WTC11 (cell line): Measurements from ENCODE around the gene AKR1C8. TPM values are rescaled to one million over a fixed set of nuclear protein-coding genes. Genes with fewer than 3 reads are reported as not detected.

Experiments
- ATAC-seq: fragments of 200-7000 bp; cut with Tn5 transposase; 2 replicates; pipeline ENCODE4 v1.10.0; 2021; ENCODE audit warnings: mild to moderate bottlenecking, moderate library complexity
- CTCF ChIA-PET: fragments of 300-600 bp; sonication (Branson Sonifier 250); formaldehyde crosslinking; loops from one replicate; lab custom pipeline; 2021; ENCODE audit warnings: antibody characterized with exemption; lab: Charles Lee
- POLR2A ChIA-PET: fragments of 350-600 bp; sonication (Branson Sonifier 250); formaldehyde crosslinking; loops from one replicate; lab custom pipeline; 2021; ENCODE audit warnings: antibody characterized with exemption; lab: Charles Lee
- DNase-seq: peaks from one replicate; pipeline ENCODE4 v3.0.0; 2021; ENCODE audit warnings: low spot score
- H3K27ac Mint-ChIP-seq: 2 replicates; pipeline ENCODE4 v1.8.0; 2021; ENCODE audit warnings: mixed read lengths
- H3K27me3 Mint-ChIP-seq: 2 replicates; pipeline ENCODE4 v1.8.0; 2021; ENCODE audit warnings: low read depth, mild to moderate bottlenecking, moderate library complexity, mixed read lengths
- H3K36me3 Mint-ChIP-seq: 2 replicates; pipeline ENCODE4 v1.8.0; 2021; ENCODE audit warnings: mixed read lengths
- H3K4me1 Mint-ChIP-seq: 2 replicates; pipeline ENCODE4 v1.8.0; 2022; ENCODE audit warnings: mixed read lengths
- H3K4me3 Mint-ChIP-seq: 2 replicates; pipeline ENCODE4 v1.8.0; 2021; ENCODE audit warnings: mild to moderate bottlenecking, moderate library complexity, mixed read lengths
- H3K9me3 Mint-ChIP-seq: 2 replicates; pipeline ENCODE4 v1.8.0; 2021; ENCODE audit warnings: mixed read lengths
- CREB1 ChIP-seq: sonication (generic); formaldehyde crosslinking; IDR thresholded peaks from 2 replicates; pipeline ENCODE4 v1.8.0; 2023; ENCODE audit warnings: mild to moderate bottlenecking, missing genetic modification reagents
- FOXP1 ChIP-seq: sonication (generic); formaldehyde crosslinking; IDR thresholded peaks from 2 replicates; pipeline ENCODE4 v1.8.0; 2022; ENCODE audit warnings: missing genetic modification reagents, mild to moderate bottlenecking, moderate library complexity, borderline replicate concordance
- GRHL2 ChIP-seq: fragments of 250-450 bp; sonication (Bioruptor Pico); IDR thresholded peaks from 2 replicates; pipeline ENCODE4 v1.8.0; 2022; ENCODE audit warnings: mild to moderate bottlenecking, moderate library complexity; ENCODE audit not compliant: insufficient replicate concordance, severe bottlenecking
- HMGA2 ChIP-seq: fragments of 250-450 bp; sonication (Bioruptor Pico); IDR thresholded peaks from 2 replicates; pipeline ENCODE4 v1.4.0; 2021; ENCODE audit warnings: mild to moderate bottlenecking, moderate library complexity
- PREB ChIP-seq: sonication (generic); formaldehyde crosslinking; IDR thresholded peaks from 2 replicates; pipeline ENCODE4 v1.8.1; 2022; ENCODE audit warnings: mild to moderate bottlenecking, missing genetic modification reagents, moderate library complexity, borderline replicate concordance
- SMAD4 ChIP-seq: sonication (generic); formaldehyde crosslinking; IDR thresholded peaks from 2 replicates; pipeline ENCODE4 v1.8.0; 2022; ENCODE audit warnings: mild to moderate bottlenecking, missing genetic modification reagents
- TEAD4 ChIP-seq: sonication (generic); formaldehyde crosslinking; IDR thresholded peaks from 2 replicates; pipeline ENCODE4 v1.8.0; 2022; ENCODE audit warnings: mild to moderate bottlenecking, missing genetic modification reagents
- ZBTB21 ChIP-seq: sonication (generic); formaldehyde crosslinking; IDR thresholded peaks from 2 replicates; pipeline ENCODE4 v1.8.1; 2023; ENCODE audit warnings: mild to moderate bottlenecking, missing genetic modification reagents, borderline replicate concordance
- total RNA-seq: library from RNA; stranded (reverse); gene quantifications from 3 replicates; pipeline ENCODE4 v1.2.3, GENCODE V29; 2021
- TF ChIP-seq, protein P1 (sequence below): sonication (generic); formaldehyde crosslinking; IDR thresholded peaks from 2 replicates; pipeline ENCODE4 v1.8.1; 2023; ENCODE audit warnings: mild to moderate bottlenecking, moderate library complexity, missing genetic modification reagents
- TF ChIP-seq, protein P2 (sequence below): fragments of 250-450 bp; sonication (Bioruptor Pico); IDR thresholded peaks from 2 replicates; pipeline ENCODE4 v2.1.2; 2022; ENCODE audit warnings: mild to moderate bottlenecking, moderate library complexity
- TF ChIP-seq, protein P3 (sequence below): sonication (generic); formaldehyde crosslinking; IDR thresholded peaks from 2 replicates; pipeline ENCODE4 v1.8.0; 2022; ENCODE audit warnings: missing genetic modification reagents

The AKR1C8 gene
- total RNA-seq, 1 experiment from 2014 or later = not detected

GRCh38 chr10:5194431-5194830 lies 9.5 kb upstream of the AKR1C8 start:
- TF ChIP-seq FOXP1 (CRISPR knock-in tag) = no peak
- TF ChIP-seq, protein P1, sequence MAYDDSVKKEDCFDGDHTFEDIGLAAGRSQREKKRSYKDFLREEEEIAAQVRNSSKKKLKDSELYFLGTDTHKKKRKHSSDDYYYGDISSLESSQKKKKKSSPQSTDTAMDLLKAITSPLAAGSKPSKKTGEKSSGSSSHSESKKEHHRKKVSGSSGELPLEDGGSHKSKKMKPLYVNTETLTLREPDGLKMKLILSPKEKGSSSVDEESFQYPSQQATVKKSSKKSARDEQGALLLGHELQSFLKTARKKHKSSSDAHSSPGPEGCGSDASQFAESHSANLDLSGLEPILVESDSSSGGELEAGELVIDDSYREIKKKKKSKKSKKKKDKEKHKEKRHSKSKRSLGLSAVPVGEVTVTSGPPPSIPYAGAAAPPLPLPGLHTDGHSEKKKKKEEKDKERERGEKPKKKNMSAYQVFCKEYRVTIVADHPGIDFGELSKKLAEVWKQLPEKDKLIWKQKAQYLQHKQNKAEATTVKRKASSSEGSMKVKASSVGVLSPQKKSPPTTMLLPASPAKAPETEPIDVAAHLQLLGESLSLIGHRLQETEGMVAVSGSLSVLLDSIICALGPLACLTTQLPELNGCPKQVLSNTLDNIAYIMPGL (CRISPR knock-in tag) = no peak
- no peak for TF ChIP-seq SMAD4 (CRISPR knock-in tag)
- TF ChIP-seq GRHL2 = no peak
- no peak for TF ChIP-seq PREB (CRISPR knock-in tag)
- TF ChIP-seq, protein P2, sequence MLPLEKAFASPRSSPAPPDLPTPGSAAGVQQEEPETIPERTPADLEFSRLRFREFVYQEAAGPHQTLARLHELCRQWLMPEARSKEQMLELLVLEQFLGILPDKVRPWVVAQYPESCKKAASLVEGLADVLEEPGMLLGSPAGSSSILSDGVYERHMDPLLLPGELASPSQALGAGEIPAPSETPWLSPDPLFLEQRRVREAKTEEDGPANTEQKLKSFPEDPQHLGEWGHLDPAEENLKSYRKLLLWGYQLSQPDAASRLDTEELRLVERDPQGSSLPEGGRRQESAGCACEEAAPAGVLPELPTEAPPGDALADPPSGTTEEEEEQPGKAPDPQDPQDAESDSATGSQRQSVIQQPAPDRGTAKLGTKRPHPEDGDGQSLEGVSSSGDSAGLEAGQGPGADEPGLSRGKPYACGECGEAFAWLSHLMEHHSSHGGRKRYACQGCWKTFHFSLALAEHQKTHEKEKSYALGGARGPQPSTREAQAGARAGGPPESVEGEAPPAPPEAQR (CRISPR knock-in tag) = no peak
- no peak for TF ChIP-seq HMGA2 (CRISPR knock-in tag)
- TF ChIP-seq, all 79 proteins: peak for 0
- POLR2A ChIA-PET = no interaction called here
- CTCF ChIA-PET = no interaction called here
- Mint-ChIP-seq H3K4me3 (no peak overlapping the region), H3K9me3 (no peaks in the 10 kb centered on the region), H3K27ac (no peak overlapping the region), H3K4me1 (peaks cover 6% of the 10 kb centered on the region), H3K27me3 (no peaks in the 10 kb centered on the region), H3K36me3 (no peaks in the 10 kb centered on the region)
- no peak for ATAC-seq
- no peak for DNase-seq

DNA sequence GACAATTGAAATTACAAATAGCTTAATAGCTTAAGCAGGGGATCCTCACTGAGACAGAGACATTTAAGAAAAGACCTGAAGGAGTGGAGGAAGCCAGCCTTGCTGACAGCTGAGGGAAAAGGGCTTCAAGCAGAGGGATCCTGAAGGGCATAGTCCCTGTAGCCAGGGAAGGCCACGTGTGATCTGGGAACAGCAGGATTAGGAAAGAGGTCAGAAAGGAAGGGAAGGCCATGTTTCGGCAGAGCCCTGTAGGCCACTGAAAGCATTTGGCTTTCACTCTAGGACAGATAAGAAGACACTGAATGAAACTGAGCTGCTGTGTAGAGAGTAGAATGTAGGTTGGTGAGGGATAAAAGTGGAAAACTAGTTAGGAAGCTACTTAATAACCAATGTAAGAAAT lies 3.4 kb upstream of the AKR1C8 start:
- no peak for TF ChIP-seq TEAD4 (CRISPR knock-in tag)
- TF ChIP-seq, protein P1 (CRISPR knock-in tag) = no peak
- no peak for TF ChIP-seq PREB (CRISPR knock-in tag)
- TF ChIP-seq, protein P3, sequence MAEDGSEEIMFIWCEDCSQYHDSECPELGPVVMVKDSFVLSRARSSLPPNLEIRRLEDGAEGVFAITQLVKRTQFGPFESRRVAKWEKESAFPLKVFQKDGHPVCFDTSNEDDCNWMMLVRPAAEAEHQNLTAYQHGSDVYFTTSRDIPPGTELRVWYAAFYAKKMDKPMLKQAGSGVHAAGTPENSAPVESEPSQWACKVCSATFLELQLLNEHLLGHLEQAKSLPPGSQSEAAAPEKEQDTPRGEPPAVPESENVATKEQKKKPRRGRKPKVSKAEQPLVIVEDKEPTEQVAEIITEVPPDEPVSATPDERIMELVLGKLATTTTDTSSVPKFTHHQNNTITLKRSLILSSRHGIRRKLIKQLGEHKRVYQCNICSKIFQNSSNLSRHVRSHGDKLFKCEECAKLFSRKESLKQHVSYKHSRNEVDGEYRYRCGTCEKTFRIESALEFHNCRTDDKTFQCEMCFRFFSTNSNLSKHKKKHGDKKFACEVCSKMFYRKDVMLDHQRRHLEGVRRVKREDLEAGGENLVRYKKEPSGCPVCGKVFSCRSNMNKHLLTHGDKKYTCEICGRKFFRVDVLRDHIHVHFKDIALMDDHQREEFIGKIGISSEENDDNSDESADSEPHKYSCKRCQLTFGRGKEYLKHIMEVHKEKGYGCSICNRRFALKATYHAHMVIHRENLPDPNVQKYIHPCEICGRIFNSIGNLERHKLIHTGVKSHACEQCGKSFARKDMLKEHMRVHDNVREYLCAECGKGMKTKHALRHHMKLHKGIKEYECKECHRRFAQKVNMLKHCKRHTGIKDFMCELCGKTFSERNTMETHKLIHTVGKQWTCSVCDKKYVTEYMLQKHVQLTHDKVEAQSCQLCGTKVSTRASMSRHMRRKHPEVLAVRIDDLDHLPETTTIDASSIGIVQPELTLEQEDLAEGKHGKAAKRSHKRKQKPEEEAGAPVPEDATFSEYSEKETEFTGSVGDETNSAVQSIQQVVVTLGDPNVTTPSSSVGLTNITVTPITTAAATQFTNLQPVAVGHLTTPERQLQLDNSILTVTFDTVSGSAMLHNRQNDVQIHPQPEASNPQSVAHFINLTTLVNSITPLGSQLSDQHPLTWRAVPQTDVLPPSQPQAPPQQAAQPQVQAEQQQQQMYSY (CRISPR knock-in tag) = no peak
- TF ChIP-seq CREB1 (CRISPR knock-in tag) = no peak
- TF ChIP-seq ZBTB21 (CRISPR knock-in tag) = no peak
- no peaks in the 10 kb centered on the region for H3K4me1 Mint-ChIP-seq
- ATAC-seq (no peak; the same call in 1 of the 2 replicates), DNase-seq (no peak)
- no peak overlapping the region for H3K27ac Mint-ChIP-seq
- ChIA-PET POLR2A (no interaction called here), CTCF (no interaction called here)
- H3K4me3 Mint-ChIP-seq = no peak overlapping the region
- H3K36me3 Mint-ChIP-seq = no peaks in the 10 kb centered on the region
- H3K9me3 Mint-ChIP-seq = peaks cover 3% of the 10 kb centered on the region
- no peaks in the 10 kb centered on the region for H3K27me3 Mint-ChIP-seq
